Activated CD8-positive, alpha-beta memory T cell treated with anti-CD3 and anti-CD28 coated beads, Interleukin-2, amount 50 U/mL, for 4 hours (primary cell): ENCODE data around the gene ERBIN.
"Not testable (repeated sequence)": the region's sequence is repeated elsewhere in the genome, so short reads cannot be mapped to it uniquely, and the experiment has no call there.

Experiments used
- DNase-seq: peaks from one replicate; pipeline ENCODE4 v3.0.0-alpha.2; 2020

Gene ERBIN

GRCh38 chr5:65969539-65970393 is 43.4 kb downstream of the ERBIN start:
- DNase-seq: no peak

GRCh38 chr5:65970481-65971367 is 44.3 kb downstream of the ERBIN start:
- DNase-seq: no peak

GRCh38 chr5:65971643-65972042 is 45.3 kb downstream of the ERBIN start:
- DNase-seq: no peak

- DNase-seq: not testable (repeated sequence)
These were observed 46.5 kb downstream of the ERBIN start for GRCh38 chr5:65972896-65973295.

- DNase-seq: no peak
These were observed 51.9 kb downstream of the ERBIN start for GRCh38 chr5:65978251-65978650.

GRCh38 chr5:65981548-65981947 is 55.2 kb downstream of the ERBIN start:
- no peak for DNase-seq

GRCh38 chr5:65981969-65982619 is 55.7 kb downstream of the ERBIN start:
- DNase-seq: no peak

- DNase-seq: no peak
These were observed 56.3 kb downstream of the ERBIN start for GRCh38 chr5:65982635-65983034.

- DNase-seq: no peak
These were observed 57.9 kb downstream of the ERBIN start for GRCh38 chr5:65984098-65984885.

GRCh38 chr5:65986050-65986451 is 59.7 kb downstream of the ERBIN start:
- DNase-seq: no peak

GRCh38 chr5:65986796-65987195 is 60.4 kb downstream of the ERBIN start:
- no peak for DNase-seq

GRCh38 chr5:65987982-65988381 is 61.6 kb downstream of the ERBIN start:
- no peak for DNase-seq

- no peak for DNase-seq
These were observed 62.8 kb downstream of the ERBIN start for GRCh38 chr5:65989158-65989557.

- DNase-seq: no peak
These were observed 66.3 kb downstream of the ERBIN start for GRCh38 chr5:65992630-65993029.

- no peak for DNase-seq
These were observed 67.9 kb downstream of the ERBIN start for GRCh38 chr5:65994117-65994786.

- DNase-seq: no peak
These were observed 72.8 kb downstream of the ERBIN start for GRCh38 chr5:65999061-65999723.

- DNase-seq: no peak
These were observed 75.6 kb downstream of the ERBIN start for GRCh38 chr5:66001952-66002351.

GRCh38 chr5:66002415-66002814 is 76.0 kb downstream of the ERBIN start:
- DNase-seq: no peak

- no peak for DNase-seq
These were observed 77.8 kb downstream of the ERBIN start for GRCh38 chr5:66004216-66004615.

GRCh38 chr5:66009277-66009676 is 82.9 kb downstream of the ERBIN start:
- DNase-seq: no peak

- DNase-seq: no peak
These were observed 84.1 kb downstream of the ERBIN start for GRCh38 chr5:66010476-66010875.
